Endothelial cell of umbilical vein (primary cell): ENCODE measurements around the gene LSP1. TPM values are rescaled to one million over a fixed set of nuclear protein-coding genes. Genes with fewer than 3 reads are reported as not detected.

Source experiments
- BruUV-seq: library from RNA; stranded (reverse); fragments of 400-500 nt; replicated peaks from 2 replicates; lab custom pipeline; 2021; lab: Mats Ljungman, UMichigan
- CTCF ChIA-PET: fragments of 300-600, 350-600 bp; sonication (Branson Sonifier 250); formaldehyde crosslinking; loops from one replicate; lab custom pipeline; 2021; ENCODE audit warnings: antibody characterized with exemption, inconsistent platforms; lab: Charles Lee
- POLR2A ChIA-PET: fragments of 300-600, 350-600 bp; sonication (Branson Sonifier 250); formaldehyde crosslinking; loops from one replicate; lab custom pipeline; 2021; ENCODE audit warnings: antibody characterized with exemption, inconsistent platforms; lab: Charles Lee
- DNase-seq: peaks from one replicate; pipeline ENCODE4 v3.0.0-alpha.2; 2011; ENCODE audit warnings: low read depth, low spot score
- FAIRE-seq: peaks from 2 replicates; lab custom pipeline; 2011; peaks lifted over from hg19 to GRCh38; lab: Jason Lieb, UNC
- H2AFZ ChIP-seq: 2 replicates; pipeline ENCODE4 v1.6.0; 2012; ENCODE audit warnings: low read depth, low read length, control low read depth, inconsistent platforms
- H3K27ac ChIP-seq: 2 replicates; pipeline ENCODE4 v1.5.1; 2011; ENCODE audit warnings: low read depth, mild to moderate bottlenecking, control low read depth, low read length, moderate library complexity; ENCODE audit not compliant: insufficient read depth
- H3K27me3 ChIP-seq, 2 experiments: 2 replicates each; pipeline versions ENCODE4 v1.6.0 to v1.6.1; 2011; ENCODE audit warnings: low read length in 2 of 2, mixed read lengths in 1 of 2; ENCODE audit not compliant: control insufficient read depth in 2 of 2, insufficient read depth in 2 of 2
- H3K36me3 ChIP-seq, 2 experiments: 2 replicates in 1 of 2; 3 replicates in 1 of 2; pipeline ENCODE4 v1.5.1; 2011; ENCODE audit warnings: low read length in 2 of 2, mild to moderate bottlenecking in 1 of 2, moderate library complexity in 1 of 2; ENCODE audit not compliant: control insufficient read depth in 2 of 2, insufficient read depth in 2 of 2; ENCODE audit errors: extremely low read depth in 1 of 2
- H3K4me1 ChIP-seq: 3 replicates; pipeline ENCODE4 v1.5.1; 2011; ENCODE audit warnings: mild to moderate bottlenecking, low read length; ENCODE audit not compliant: control insufficient read depth, insufficient read depth; ENCODE audit errors: extremely low read depth
- H3K4me2 ChIP-seq: 2 replicates; pipeline ENCODE4 v1.6.1; 2011; ENCODE audit warnings: low read length, control low read depth, mixed read lengths; ENCODE audit not compliant: insufficient read depth
- H3K4me3 ChIP-seq, 3 experiments: fragments of 200-600 bp in 1 of 3; sonication (generic), shearing (Covaris generic) in 1 of 3; replicated peaks in 1 of 3; 2 replicates each; pipeline ENCODE4 v1.5.1; 2011 to 2016; ENCODE audit warnings: control low read depth in 3 of 3, low read length in 3 of 3, mild to moderate bottlenecking in 2 of 3, inconsistent platforms in 1 of 3, low read depth in 1 of 3, moderate library complexity in 1 of 3; ENCODE audit not compliant: insufficient read depth in 1 of 3
- H3K79me2 ChIP-seq: 2 replicates; pipeline ENCODE4 v1.6.0; 2012; ENCODE audit warnings: low read length, inconsistent platforms; ENCODE audit not compliant: control insufficient read depth, insufficient read depth
- H3K9ac ChIP-seq: replicated peaks from 2 replicates; pipeline ENCODE3; 2011; ENCODE audit warnings: low read length, control low read depth; ENCODE audit not compliant: insufficient read depth; ENCODE audit errors: extremely low read depth
- H3K9me1 ChIP-seq: replicated peaks from 3 replicates; pipeline ENCODE4 v1.6.0; 2011; ENCODE audit warnings: mild to moderate bottlenecking, low read length; ENCODE audit not compliant: control insufficient read depth, insufficient read depth; ENCODE audit errors: extremely low read depth
- H3K9me3 ChIP-seq: replicated peaks from 2 replicates; pipeline ENCODE4 v1.5.1; 2012; ENCODE audit warnings: low read length, inconsistent platforms; ENCODE audit not compliant: control insufficient read depth, insufficient read depth
- H4K20me1 ChIP-seq: replicated peaks from 2 replicates; pipeline ENCODE3; 2011; ENCODE audit warnings: mild to moderate bottlenecking, low read length; ENCODE audit not compliant: control insufficient read depth, insufficient read depth; ENCODE audit errors: extremely low read depth
- CTCF ChIP-seq, 2 donors: IDR thresholded peaks; 1 replicate in 1 of 2; 2 replicates in 1 of 2; pipeline ENCODE4 v1.5.1; 2011; ENCODE audit warnings: low read length in 2 of 2, mild to moderate bottlenecking in 2 of 2, moderate library complexity in 2 of 2, control low read depth in 1 of 2, inconsistent platforms in 1 of 2, low read depth in 1 of 2; ENCODE audit not compliant: insufficient read depth in 1 of 2; ENCODE audit errors: extremely low read depth in 1 of 2
- EZH2 ChIP-seq: IDR thresholded peaks from 2 replicates; pipeline ENCODE4 v1.6.1; 2012; ENCODE audit warnings: borderline replicate concordance, low read depth, mild to moderate bottlenecking, moderate library complexity, low read length, inconsistent platforms; ENCODE audit not compliant: severe bottlenecking
- FOS ChIP-seq: IDR thresholded peaks from 2 replicates; pipeline ENCODE4 v1.6.1; 2011; ENCODE audit warnings: mild to moderate bottlenecking, low read length, moderate library complexity, borderline replicate concordance; ENCODE audit not compliant: insufficient read depth
- GATA2 ChIP-seq: IDR thresholded peaks from 2 replicates; pipeline ENCODE4 v1.7.0; 2011; ENCODE audit warnings: low read depth, mild to moderate bottlenecking, moderate library complexity, mixed read lengths, low read length; ENCODE audit not compliant: insufficient read length, insufficient read depth
- JUN ChIP-seq: IDR thresholded peaks from 2 replicates; pipeline ENCODE4 v1.6.1; 2011; ENCODE audit warnings: borderline replicate concordance, low read depth; ENCODE audit not compliant: insufficient read length, insufficient read depth
- MAX ChIP-seq: IDR thresholded peaks from 2 replicates; pipeline ENCODE4 v1.6.1; 2011; ENCODE audit not compliant: insufficient read depth, insufficient read length
- MYC ChIP-seq: IDR thresholded peaks from one replicate; pipeline ENCODE4 v1.6.1; 2011; ENCODE audit warnings: mild to moderate bottlenecking, low read depth, low read length
- POLR2A ChIP-seq: IDR thresholded peaks from 2 replicates; pipeline ENCODE4 v1.6.1; 2012; ENCODE audit warnings: low read depth, mild to moderate bottlenecking, control low read depth, low read length
- POLR2AphosphoS5 ChIP-seq: IDR thresholded peaks from 2 replicates; pipeline ENCODE4 v1.6.1; 2012; ENCODE audit warnings: low read depth, mild to moderate bottlenecking, control low read depth, low read length, moderate library complexity; ENCODE audit not compliant: insufficient read depth
- dilution Hi-C: fragments of 300-500 bp; cut with MboI; formaldehyde crosslinking; loops from one replicate; pipeline ENCODE4 v1.15.0; 2019; ENCODE audit warnings: low sequenced_read_pairs; ENCODE audit not compliant: extremely low pct_ligation_motif_present
- intact Hi-C: fragments of 100-400 bp; cut with micrococcal nuclease; formaldehyde crosslinking; loops from one replicate; pipeline ENCODE4 v1.10.0; 2022
- polyA plus RNA-seq, 4 experiments: library from polyadenylated mRNA; depleted of rRNA in 3 of 4; stranded (reverse) in 3 of 4; unstranded in 1 of 4; fragments of >200 nt; gene quantifications; 2 replicates each; pipeline versions ENCODE4 v1.2.1 to v1.2.3, GENCODE V29; 2011 to 2012; ENCODE audit warnings: missing spikeins in 1 of 4
- total RNA-seq: library from RNA; stranded (reverse); gene quantifications from 2 replicates; pipeline ENCODE4 v1.2.3, GENCODE V29; 2021

The LSP1 gene
- total and polyA plus RNA-seq, 2 donors (not counting 3 experiments of a cell fraction or from before 2014, with no cell fraction given), result not detected

- Histone ChIP-seq H3K9ac (no peak overlapping the region), H3K4me2 (no peak overlapping the region), H3K27ac (no peak overlapping the region), H2AFZ (no peak overlapping the region), H3K27me3 (no peaks in the 10 kb centered on the region), H3K9me3 (no peaks in the 10 kb centered on the region), H3K9me1 (no peaks in the 10 kb centered on the region), H3K4me1 (peaks cover 5% of the 10 kb centered on the region), H3K79me2 (no peaks in the 10 kb centered on the region), H3K4me3 (no peak overlapping the region), H3K36me3 (no peaks in the 10 kb centered on the region), H4K20me1 (no peaks in the 10 kb centered on the region)
- DNase-seq, result no peak
- ChIA-PET POLR2A (interaction anchor here (0.6 kb wide), 1 partner anchor 855 kb away, joined by 3 read pairs; no protein-coding TSS in a partner anchor), CTCF (interaction anchor here (1.4 kb wide), 1 partner anchor 31 kb away, joined by 3 read pairs; no protein-coding TSS in a partner anchor)
- intact Hi-C loops, result no loop called here
- no peak for TF ChIP-seq MYC
- TF ChIP-seq FOS, result no peak
- no peak for TF ChIP-seq EZH2
- no peak for TF ChIP-seq MAX
- TF ChIP-seq POLR2AphosphoS5, result no peak
- no peak for TF ChIP-seq POLR2A
- TF ChIP-seq JUN, result no peak
- no peak for TF ChIP-seq GATA2
- no peak for TF ChIP-seq CTCF (IDR thresholded peaks at IDR 0.05; ENCODE audit: extremely low read depth in 1 of 2, insufficient read depth in 1 of 2, low read depth in 1 of 2, low read length in 2 of 2)
- dilution Hi-C loops, result no loop called here
- no TSS peak for BruUV-seq
- FAIRE-seq, result no peak
Measured at GRCh38 chr11:1913271-1914060, 60.6 kb downstream of the LSP1 start.
